HG02943 (cell line): Measurements from ENCODE around the gene TMEM108.

Source experiments
- ATAC-seq: cut with Tn5 transposase; IDR thresholded peaks from one replicate; pipeline ENCODE4 v1.9.1; 2021; ENCODE audit warnings: mild to moderate bottlenecking, low read depth, moderate library complexity; ENCODE audit not compliant: unreplicated experiment

TMEM108 gene

DNA sequence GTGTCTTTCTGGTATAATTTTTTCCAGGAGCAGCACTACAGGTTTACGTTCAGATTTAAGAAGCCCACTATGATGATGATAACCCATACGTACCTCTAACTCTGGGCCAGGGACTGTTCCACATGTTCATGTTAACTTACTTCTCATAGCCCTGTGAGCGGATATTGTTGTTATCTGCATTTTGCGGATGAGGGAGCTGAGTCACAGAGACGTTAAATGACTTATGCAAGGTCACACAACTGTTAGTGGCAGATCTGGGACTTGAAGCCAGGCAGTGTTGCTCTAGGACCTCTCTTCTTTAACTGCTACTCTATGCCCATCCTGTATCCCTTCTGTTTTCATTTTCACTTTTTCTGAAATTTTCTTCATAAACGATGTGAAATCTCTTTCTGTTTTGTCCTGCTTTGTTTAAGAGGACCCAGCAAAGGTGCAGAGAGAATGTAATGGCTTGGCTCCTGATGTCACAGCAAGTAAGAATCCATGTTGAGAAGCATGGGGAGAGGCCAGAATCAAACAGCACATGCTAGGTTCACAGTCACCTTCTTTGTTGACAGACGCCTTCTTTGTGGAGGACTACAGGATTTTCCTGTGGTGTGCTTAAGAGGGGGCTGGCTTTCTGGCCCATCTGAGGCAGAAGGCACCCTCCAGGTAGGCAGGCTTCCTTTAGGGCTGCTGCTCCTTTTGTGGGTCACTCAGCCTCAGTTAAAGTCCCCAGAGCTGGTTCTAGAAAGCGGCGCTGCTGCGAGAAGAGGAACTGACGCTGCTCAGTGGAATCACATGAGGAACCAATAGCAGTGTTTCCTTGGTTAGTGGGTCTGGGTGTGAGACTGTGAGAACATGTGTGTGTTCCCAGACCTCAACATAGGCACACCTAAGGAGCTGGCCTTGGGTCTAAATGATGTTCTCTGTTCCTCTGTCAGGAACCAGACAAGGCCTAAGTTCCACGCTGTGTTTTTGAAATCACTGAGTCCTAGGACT, 121.6 kb downstream of the TMEM108 start:
- ATAC-seq = no peak

DNA sequence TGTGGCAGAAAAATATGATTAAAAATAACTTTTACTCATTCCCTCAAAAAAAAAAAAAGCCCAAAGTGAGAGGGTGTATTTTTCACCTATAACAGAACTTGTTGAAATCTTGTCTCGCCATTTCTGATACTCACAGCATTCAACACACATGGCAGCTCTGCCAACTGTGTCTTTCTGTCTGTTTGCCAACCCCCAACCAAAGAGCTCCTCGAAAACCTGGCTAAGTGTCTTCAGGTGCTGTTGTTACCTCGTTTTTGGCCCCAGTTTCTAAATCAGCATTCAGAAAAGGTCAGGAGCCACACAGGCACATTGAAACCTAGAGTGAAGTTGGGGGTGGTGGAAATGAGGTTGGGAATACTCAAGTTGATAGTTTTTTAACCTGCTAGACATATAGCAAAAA, 123.5 kb downstream of the TMEM108 start:
- ATAC-seq = no peak

DNA sequence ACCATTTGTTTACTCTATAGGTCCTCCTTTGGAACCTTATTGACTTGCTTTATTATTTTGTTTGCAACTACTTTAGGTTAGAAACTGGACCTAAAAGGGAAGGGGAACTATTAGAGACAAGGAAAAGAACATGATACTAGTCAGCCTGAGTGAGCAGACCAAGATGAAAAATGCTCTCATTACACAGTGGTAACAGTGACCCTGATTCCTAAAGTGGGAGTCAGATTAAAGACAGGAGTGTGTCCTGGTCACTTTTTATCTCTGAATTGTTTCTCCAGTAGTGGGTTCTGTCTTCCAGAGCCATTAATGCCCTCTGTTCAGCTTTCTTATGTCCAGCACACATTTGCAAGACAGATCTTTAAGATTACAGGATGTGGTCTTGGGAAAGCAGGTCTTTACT, 124.1 kb downstream of the TMEM108 start:
- ATAC-seq = no peak

DNA sequence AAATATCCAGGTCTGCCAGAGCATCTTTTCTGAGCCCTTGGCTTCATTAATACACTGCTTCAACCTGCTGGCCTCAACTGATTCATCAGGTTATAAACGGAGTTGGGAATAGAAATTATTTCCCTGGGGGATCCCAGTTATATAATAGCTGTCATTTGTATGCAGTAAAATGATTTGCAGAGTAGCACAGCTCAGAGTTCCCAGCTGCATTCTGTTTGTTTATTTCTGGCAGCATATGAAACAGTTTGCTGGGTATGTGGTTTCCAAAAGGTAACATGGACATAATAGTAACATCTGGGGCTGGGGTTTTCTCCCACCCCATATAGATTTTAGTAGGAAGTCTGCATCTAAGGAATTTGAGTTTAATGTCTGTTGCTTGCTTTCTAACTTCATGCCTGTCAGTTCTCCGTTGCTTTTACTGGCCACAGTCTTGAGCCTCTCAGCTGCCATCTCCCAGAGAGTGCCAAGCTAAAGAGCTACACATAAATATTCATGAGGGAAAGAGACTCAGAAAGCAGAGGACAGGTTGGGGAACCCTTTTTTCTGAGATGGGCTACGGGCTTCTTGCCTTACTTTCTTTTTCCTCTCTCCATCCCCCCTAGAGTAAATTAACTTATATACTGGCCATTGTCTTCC, 124.6 kb downstream of the TMEM108 start:
- no peak for ATAC-seq

DNA sequence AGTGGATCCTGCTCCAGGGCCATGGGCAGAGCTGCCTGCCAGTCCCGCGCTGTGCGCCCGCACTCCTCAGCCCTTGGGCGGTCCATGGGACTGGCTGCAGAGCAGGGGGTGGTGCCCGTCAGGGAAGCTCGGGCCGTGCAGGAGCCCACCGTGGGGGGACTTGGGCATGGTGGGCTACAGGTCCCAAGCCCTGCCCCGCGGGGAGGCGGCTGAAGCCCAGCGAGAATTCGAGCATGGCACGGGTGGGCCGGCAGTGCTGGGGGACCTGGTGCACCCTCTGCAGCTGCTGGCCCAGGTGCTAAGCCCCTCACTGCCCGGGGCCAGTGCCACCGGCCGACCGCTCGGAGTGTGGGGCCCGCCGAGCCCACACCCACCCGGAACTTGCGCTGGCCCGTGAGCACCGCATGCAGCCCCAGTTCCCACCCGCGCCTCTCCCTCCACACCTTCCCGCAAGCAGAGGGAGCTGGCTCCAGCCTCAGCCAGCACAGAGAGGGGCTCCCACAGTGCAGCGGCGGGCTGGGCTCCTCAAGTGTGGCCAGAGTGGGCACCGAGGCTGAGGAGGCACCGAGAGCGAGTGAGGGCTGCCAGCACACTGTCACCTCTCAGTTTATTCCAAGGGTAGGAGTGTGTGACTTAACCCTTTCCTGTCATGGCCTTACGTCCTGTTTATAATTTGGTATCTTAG, 129.3 kb downstream of the TMEM108 start:
- no peak for ATAC-seq

DNA sequence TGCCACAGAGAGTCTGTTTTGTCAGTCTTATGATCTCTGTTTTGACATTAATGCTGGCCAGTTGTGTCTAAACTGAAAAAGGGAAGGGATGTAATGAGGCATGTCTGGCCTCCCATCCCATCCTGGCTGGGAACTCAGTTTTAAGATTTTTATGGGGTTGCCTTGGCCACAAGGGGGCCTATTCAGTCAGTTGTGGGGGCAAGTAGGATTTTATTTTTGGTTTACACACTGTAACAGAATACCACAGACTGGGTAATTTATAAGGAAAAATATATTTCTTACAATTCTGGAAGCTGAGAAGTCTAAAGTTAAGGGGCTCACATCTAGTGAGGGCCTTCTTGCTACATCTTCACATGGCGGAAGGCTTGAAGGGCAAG, 129.8 kb downstream of the TMEM108 start:
- no peak for ATAC-seq

DNA sequence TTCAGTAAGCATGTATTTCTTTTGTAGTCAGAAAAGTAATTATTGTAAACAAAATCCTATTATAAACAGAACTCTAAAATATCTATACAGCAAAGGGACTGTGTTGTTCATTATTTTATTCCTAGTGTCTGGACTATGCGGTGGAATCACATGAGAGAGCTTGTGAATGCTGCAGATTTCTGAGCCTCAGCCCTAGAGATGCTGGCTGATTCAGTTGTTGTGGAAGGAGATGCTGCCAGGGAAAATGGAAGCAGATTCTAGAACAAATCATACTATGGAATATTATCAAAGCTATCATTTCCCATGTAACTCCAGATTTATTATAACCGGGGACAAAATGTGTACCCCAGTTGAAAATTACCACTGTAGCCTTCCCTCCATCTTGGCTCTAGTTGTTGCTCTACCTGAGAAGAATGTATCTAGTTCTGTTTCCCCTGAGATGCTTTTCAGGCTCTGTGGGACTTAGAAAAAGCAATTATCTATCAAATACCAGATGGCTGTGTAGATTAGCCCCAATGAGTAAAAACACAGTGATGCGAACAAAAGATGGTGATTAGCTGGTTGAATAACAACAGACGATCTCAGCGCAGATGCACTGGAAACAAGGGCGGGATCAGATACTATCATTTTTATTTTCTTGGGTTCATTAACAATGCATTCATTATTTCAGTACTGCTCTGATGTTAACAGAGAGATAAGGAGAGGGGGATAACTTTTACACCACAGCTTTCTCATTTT, 131.3 kb downstream of the TMEM108 start:
- no peak for ATAC-seq

DNA sequence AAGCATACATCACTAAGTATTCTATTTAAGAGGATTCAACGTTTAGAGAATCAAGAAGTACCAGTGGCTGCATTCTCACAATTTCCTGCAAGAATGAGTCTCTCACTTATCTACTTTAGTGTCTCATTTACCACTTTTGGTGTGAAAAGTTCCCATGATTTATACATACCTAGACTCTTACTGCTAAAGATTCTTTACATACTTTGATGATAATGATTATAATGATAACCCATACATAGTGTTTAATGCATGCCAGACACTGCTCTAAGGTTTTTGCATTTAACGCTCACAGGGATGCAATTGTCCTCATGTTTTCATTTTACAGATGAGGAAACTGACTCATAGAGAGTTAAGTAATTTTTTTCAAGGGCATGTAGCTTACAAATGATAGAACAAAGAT, 133.6 kb downstream of the TMEM108 start:
- no peak for ATAC-seq

DNA sequence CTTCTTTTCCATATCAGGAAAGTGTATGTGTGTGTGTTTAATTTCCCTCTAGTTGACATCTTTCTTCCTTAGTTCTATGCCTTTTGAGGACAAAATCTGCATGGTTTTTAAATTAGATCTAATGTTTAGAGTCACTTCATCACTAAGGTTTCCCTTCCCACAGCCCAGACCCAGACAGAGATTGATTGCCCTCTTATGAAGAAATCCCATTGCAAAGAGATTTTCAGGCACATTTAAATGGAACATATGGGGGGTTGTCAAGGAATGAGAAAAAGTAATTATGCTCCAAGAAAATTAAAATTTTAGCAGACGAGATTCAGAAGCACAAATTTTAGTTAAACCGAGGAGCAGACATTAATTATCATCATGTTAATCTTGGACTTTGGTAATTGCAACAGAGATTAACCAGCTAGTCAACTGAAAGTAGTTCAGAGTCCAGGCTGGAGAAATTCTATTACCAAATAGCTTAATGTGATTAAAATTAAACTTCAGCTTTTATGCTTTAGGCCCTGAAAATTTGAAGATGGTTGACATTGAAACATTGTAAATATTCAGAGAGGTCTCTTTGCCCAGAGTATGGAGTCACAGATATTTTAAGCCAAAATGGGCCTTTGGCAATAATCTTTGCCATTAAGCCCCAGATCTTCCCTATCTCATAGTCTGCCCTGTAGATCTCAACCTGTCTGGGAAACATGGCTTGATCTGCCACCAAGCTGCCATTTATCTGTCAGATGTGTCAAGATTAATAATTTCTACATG, 143.4 kb downstream of the TMEM108 start:
- no peak for ATAC-seq

DNA sequence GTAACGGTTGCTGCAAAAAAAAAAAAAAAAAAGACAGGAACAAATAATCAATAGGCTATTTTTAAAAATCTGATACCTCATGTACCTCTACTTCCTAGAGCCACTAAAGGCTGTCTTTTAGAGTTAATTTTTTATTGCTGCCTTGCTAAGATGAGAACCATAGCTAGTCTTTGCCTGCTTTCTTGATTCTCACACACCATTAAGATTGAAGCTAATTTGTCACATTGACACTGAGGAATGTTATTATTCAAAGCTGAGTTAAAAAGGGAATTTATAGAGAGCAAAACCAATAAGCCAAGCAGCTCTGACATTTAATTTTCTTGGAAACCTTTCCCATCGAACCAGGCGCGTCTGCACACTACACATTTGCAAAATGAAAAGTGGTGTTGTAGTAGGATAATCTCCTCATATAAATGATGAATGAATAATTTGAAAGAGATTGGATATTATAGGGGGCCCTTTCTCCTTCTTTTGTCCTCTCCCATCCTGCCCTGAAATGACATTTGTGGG, 149.7 kb downstream of the TMEM108 start:
- no peak for ATAC-seq

DNA sequence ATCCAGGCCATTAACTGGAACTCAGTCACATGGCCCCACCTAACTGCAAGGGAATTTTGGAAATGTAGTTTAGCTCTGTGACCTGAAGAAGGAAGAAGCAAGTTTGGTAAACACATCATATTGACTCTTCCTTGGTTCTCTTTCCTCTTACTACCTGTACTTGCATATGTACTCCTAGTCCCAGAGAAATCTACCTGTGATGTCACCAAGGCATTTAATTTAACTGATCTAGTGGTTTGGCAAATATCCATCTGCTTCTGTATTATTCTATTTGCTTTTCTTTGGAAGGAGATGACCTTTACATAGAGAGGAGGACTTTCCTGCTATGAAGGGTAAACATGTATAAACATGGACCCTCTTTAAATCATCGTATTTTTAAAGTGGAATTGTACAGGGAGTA, 150.8 kb downstream of the TMEM108 start:
- no peak for ATAC-seq

DNA sequence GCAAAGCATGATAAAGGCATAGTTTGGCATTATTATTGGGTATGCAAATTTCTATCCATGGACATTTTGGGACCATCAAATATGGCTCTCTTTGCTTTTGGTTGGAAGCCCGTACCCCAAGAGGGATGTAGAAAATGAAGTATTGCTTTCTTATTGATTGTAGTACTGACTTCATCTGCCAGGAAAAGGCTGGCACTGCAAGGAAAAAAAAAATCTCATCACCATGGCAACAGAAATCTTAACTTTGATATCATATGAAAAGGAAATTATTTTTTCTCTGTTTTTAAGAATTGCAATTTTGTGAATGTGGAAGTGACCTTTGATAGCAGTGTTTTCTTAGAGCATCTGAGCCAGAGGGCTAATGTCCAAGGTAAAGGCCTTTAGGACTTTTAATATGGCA, 151.7 kb downstream of the TMEM108 start:
- no peak for ATAC-seq

DNA sequence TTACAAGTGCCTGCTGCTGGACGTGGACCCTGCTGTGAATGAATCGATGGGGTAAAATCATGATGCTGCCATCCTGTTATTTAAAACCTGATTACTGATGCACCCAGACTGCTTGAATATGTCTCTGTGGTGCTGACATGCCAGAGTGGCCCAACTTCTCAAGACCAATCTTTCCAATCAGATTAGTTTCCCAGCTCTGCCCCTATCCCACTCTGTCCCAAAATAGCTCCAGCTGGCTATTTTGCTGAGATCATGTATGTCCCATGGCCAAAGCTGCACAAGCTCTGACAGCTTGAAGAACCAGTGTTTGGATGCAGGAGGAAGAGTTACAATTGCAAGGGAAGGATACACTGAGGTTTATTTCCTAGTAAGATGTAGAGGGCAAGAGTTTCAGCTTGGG, 153.6 kb downstream of the TMEM108 start:
- no peak for ATAC-seq

DNA sequence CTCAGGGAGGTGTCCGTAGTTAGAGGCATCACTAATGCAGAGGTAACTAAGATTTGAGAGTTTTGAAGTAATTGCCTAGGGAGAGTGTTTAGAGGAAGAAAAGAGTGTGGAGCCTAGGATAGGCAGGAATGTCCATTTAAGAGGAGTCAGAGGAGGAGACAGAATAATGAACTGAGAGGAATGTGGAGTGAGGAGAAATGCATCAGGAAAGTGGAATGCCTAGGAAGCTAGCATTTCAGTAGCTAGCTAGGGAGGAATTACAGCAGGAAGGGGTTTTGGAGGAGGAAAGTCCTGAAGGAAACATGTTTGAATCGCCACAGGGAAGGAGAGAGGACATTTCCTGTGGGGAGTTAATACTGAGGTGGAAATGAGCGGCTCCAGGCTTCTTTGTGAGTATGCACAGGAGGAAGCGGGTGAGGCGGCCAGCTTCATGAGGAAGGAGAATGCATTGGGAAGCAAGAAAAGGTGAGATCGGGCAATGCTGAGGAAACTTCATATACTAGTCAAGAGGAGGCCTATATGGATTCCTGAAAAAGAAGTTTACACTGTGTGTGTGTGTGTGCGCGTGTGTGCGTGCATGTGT, 154.3 kb downstream of the TMEM108 start:
- ATAC-seq = no peak

DNA sequence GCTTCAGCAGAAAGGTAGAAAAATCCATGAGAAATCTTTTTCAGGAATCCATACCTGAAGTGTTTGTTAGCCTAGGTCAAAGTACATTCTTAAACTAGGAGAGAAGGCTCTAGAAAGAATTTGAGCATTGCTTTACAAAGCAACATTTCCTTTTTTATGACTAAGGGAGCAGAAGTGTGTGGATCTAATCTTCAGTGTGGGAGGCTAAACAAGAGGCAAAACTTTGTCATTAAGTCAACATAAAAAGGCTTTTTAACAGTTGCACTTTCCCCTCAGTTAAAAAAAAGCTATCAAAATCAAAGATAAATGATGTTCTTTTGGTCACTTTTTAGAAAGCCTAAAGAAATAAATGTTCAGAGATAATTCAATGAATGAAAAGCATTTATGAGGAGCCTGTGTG, 154.8 kb downstream of the TMEM108 start:
- no peak for ATAC-seq

DNA sequence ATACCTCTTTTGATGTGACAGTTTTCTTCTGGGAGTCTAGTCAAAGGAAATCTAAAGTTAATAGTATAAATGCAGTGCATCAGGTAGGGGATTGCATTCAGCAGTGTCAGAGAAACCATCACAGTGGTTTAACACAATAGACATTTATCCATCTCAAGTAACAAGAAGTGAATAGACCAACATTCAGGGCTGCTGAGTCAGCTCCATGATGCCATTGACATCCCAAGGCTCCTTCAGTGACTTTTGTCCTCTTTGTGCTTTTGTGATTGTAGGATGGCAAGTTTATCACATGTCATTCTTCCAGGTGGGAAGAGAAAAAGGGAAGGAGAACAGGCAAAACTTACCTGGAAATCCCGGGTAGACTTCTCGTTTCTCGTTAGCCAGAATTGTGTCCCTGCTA, 158.3 kb downstream of the TMEM108 start:
- no peak for ATAC-seq

DNA sequence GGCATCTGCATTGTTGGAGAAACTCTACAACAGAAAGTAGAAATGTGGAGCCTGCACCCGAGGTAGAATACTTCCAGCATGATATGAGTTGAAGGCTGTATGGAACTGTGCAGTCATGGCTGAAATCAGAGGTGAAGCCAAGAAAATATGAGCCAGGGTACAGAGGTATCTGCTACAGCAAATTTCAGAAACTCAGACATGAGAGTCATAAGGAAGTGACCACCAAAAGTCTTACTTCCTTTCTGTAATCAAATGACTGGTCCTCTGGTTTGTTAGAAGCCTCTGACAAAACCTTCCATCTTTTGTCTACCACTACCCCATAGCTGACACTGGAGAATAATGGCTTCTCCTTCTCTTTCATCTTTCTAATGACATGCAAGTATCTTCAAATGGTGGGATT, 159.4 kb downstream of the TMEM108 start:
- no peak for ATAC-seq

DNA sequence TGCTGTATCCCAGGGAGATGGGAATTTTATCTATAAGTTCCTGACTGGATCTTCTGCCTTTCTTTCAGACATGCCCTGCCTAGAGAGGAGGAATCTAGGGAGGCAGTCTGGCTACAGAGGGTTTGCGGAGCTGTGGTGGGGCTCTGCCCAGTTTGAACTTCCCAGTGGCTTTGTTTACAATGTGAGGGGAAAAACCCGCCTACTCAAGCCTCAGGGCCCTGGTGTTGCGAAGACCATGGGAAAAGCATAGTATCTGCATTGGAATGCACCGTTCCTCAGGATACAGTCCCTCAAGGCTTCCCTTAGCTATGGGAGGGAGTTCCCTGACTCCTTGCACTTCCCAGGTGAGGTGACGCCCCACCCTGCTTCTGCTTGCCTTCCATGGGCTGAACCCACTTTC, 168.7 kb downstream of the TMEM108 start:
- ATAC-seq = no peak

DNA sequence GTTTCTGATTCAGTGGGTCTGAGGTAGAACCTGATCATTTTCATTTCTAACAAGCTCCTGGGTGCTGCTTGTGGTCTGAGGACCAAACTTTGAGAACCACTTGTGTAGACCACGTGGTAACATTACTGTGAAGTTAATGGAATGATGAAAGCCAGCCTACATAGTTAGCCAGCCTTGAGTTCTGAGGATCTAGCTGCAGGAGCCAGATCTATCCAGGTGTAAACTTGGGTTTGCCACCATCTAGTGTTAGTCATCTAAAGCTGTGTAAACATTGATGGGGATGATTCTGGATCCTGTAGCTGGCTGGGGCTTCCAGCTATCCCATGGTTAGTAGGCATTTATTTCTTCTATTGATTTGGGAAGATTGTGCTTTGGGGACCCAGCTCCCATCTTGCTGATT, 170.0 kb downstream of the TMEM108 start:
- no peak for ATAC-seq
